ENCODE results near the gene CD200R1. TPM values are rescaled to one million over a fixed set of nuclear protein-coding genes. Genes with fewer than 3 reads are reported as not detected.

CD200R1 gene
- total and polyA plus RNA-seq, 2 donors (not counting 1 experiment from before 2014, with no cell fraction given) = 0.17 to 1.1 TPM

- Histone ChIP-seq H2AFZ (ENCODE audit: low read length) (no peak overlapping the region), H3K4me1 (ENCODE audit: control insufficient read depth, extremely low read depth, insufficient read depth, low read length) (no peaks in the 10 kb centered on the region), H3K4me2 (ENCODE audit: extremely low read depth, insufficient read depth, low read length) (no peak overlapping the region), H3K27ac (ENCODE audit: insufficient read depth, low read length) (no peak overlapping the region), H4K20me1 (ENCODE audit: control insufficient read depth, extremely low read depth, insufficient read depth, low read length) (no peaks in the 10 kb centered on the region), H3K36me3 (ENCODE audit: control insufficient read depth, insufficient read depth, low read length) (no peaks in the 10 kb centered on the region), H3K27me3 (ENCODE audit: control insufficient read depth, insufficient read depth, low read length) (no peaks in the 10 kb centered on the region), H3K9ac (ENCODE audit: insufficient read depth, low read length) (no peak overlapping the region), H3K4me3 (replicated peaks in 1 of 4; ENCODE audit: control extremely low read depth in 1 of 4, insufficient read depth in 1 of 4, low read depth in 3 of 4, low read length in 4 of 4) (no peak overlapping the region), H3K79me2 (ENCODE audit: control insufficient read depth, insufficient read depth, low read length) (no peaks in the 10 kb centered on the region), H3K9me3 (ENCODE audit: control insufficient read depth, insufficient read depth, low read depth, low read length) (no peaks in the 10 kb centered on the region)
- no peak for DNase-seq (ENCODE audit: low read depth in 2 of 2)
- TF ChIP-seq CTCF (conservative IDR thresholded peaks at IDR 0.05 in 1 of 2, IDR thresholded peaks at IDR 0.05 in 1 of 2; ENCODE audit: low read depth in 1 of 2, low read length in 2 of 2) = no peak
- TF ChIP-seq EZH2 (IDR thresholded peaks at IDR 0.05; ENCODE audit: low read length, missing control alignments) = no peak
Measured at GRCh38 chr3:112967425-112967824, 7.5 kb downstream of the CD200R1 start.

GRCh38 chr3:112966633-112967032, 8.3 kb downstream of the CD200R1 start:
- H3K9ac ChIP-seq (ENCODE audit: insufficient read depth, low read length) = no peak overlapping the region

GRCh38 chr3:112965656-112966055, 9.2 kb downstream of the CD200R1 start:
- no peak for DNase-seq (ENCODE audit: low read depth in 2 of 2)
- Histone ChIP-seq H3K27me3 (ENCODE audit: control insufficient read depth, insufficient read depth, low read length) (no peaks in the 10 kb centered on the region), H3K9me3 (ENCODE audit: control insufficient read depth, insufficient read depth, low read depth, low read length) (no peaks in the 10 kb centered on the region), H3K4me2 (ENCODE audit: extremely low read depth, insufficient read depth, low read length) (no peak overlapping the region), H3K79me2 (ENCODE audit: control insufficient read depth, insufficient read depth, low read length) (no peaks in the 10 kb centered on the region), H4K20me1 (ENCODE audit: control insufficient read depth, extremely low read depth, insufficient read depth, low read length) (no peaks in the 10 kb centered on the region), H2AFZ (ENCODE audit: low read length) (no peak overlapping the region), H3K9ac (ENCODE audit: insufficient read depth, low read length) (no peak overlapping the region), H3K4me1 (ENCODE audit: control insufficient read depth, extremely low read depth, insufficient read depth, low read length) (no peaks in the 10 kb centered on the region), H3K27ac (ENCODE audit: insufficient read depth, low read length) (no peak overlapping the region), H3K4me3 (replicated peaks in 1 of 4; ENCODE audit: control extremely low read depth in 1 of 4, insufficient read depth in 1 of 4, low read depth in 3 of 4, low read length in 4 of 4) (no peak overlapping the region), H3K36me3 (ENCODE audit: control insufficient read depth, insufficient read depth, low read length) (no peaks in the 10 kb centered on the region)
- TF ChIP-seq CTCF (conservative IDR thresholded peaks at IDR 0.05 in 1 of 2, IDR thresholded peaks at IDR 0.05 in 1 of 2; ENCODE audit: low read depth in 1 of 2, low read length in 2 of 2) (no peak), EZH2 (IDR thresholded peaks at IDR 0.05; ENCODE audit: low read length, missing control alignments) (no peak)

More at GRCh38 chr3:112966633-112967032, 8.3 kb downstream of the CD200R1 start:
- no peaks in the 10 kb centered on the region for H3K4me1 ChIP-seq (ENCODE audit: control insufficient read depth, extremely low read depth, insufficient read depth, low read length)
- no peak overlapping the region for H3K27ac ChIP-seq (ENCODE audit: insufficient read depth, low read length)
- H3K79me2 ChIP-seq (ENCODE audit: control insufficient read depth, insufficient read depth, low read length) = no peaks in the 10 kb centered on the region
- no peaks in the 10 kb centered on the region for H4K20me1 ChIP-seq (ENCODE audit: control insufficient read depth, extremely low read depth, insufficient read depth, low read length)
- TF ChIP-seq EZH2 (IDR thresholded peaks at IDR 0.05; ENCODE audit: low read length, missing control alignments) = no peak
- TF ChIP-seq CTCF (conservative IDR thresholded peaks at IDR 0.05 in 1 of 2, IDR thresholded peaks at IDR 0.05 in 1 of 2; ENCODE audit: low read depth in 1 of 2, low read length in 2 of 2) = no peak
- no peaks in the 10 kb centered on the region for H3K36me3 ChIP-seq (ENCODE audit: control insufficient read depth, insufficient read depth, low read length)
- H3K4me3 ChIP-seq (replicated peaks in 1 of 4; ENCODE audit: control extremely low read depth in 1 of 4, insufficient read depth in 1 of 4, low read depth in 3 of 4, low read length in 4 of 4) = no peak overlapping the region
- no peak for DNase-seq (ENCODE audit: low read depth in 2 of 2)
- H3K9me3 ChIP-seq (ENCODE audit: control insufficient read depth, insufficient read depth, low read depth, low read length) = no peaks in the 10 kb centered on the region
- H3K4me2 ChIP-seq (ENCODE audit: extremely low read depth, insufficient read depth, low read length) = no peak overlapping the region
- H2AFZ ChIP-seq (ENCODE audit: low read length) = no peak overlapping the region
- no peaks in the 10 kb centered on the region for H3K27me3 ChIP-seq (ENCODE audit: control insufficient read depth, insufficient read depth, low read length)
